Upper lobe of left lung (tissue), 6 donors: Measurements from ENCODE around the gene SCRN3. TPM values are rescaled to one million over a fixed set of nuclear protein-coding genes. Genes with fewer than 3 reads are reported as not detected.

Experiments used
- ATAC-seq, 2 donors: fragments of 200-7000 bp; cut with Tn5 transposase; one replicate each; pipeline ENCODE4 v1.9.1; 2022; ENCODE audit warnings: mild to moderate bottlenecking in 2 of 2, moderate library complexity in 2 of 2; ENCODE audit not compliant: low FRiP score in 2 of 2
- DNase-seq, 2 donors: peaks; one replicate each; pipeline ENCODE4 v3.0.0-alpha.2; 2019 to 2020
- H3K27ac ChIP-seq, 4 donors: fragments of 200-600 bp; sonication (generic); one replicate each; pipeline ENCODE4 v1.5.1; 2016 to 2019
- H3K27me3 ChIP-seq, 4 donors: fragments of 200-600 bp; sonication (generic); one replicate each; pipeline ENCODE4 v1.5.1; 2017 to 2019
- H3K36me3 ChIP-seq, 4 donors: fragments of 200-600 bp; sonication (generic); one replicate each; pipeline ENCODE4 v1.5.1; 2016 to 2019
- H3K4me1 ChIP-seq, 4 donors: fragments of 200-600 bp; sonication (generic); one replicate each; pipeline ENCODE4 v1.5.1; 2018 to 2019
- H3K4me3 ChIP-seq, 4 donors: fragments of 200-600 bp; sonication (generic); one replicate each; pipeline ENCODE4 v1.5.1; 2017 to 2019; ENCODE audit warnings: mild to moderate bottlenecking in 2 of 4, moderate library complexity in 1 of 4
- H3K9me3 ChIP-seq, 4 donors: fragments of 200-600 bp; sonication (generic); one replicate each; pipeline ENCODE4 v1.5.1; 2018 to 2019
- CTCF ChIP-seq, 6 experiments: fragments of 450-650 bp in 4 of 6; fragments of 200-600 bp in 2 of 6; sonication (generic) in 2 of 6; IDR thresholded peaks; one replicate each; pipeline ENCODE4 v1.5.1; 2016 to 2019; ENCODE audit warnings: antibody characterized with exemption in 6 of 6
- EP300 ChIP-seq, 4 donors: sonication (generic); formaldehyde crosslinking; IDR thresholded peaks; one replicate each; pipeline ENCODE4 v1.5.1; 2017; ENCODE audit warnings: antibody characterized with exemption in 4 of 4, control low read depth in 2 of 4
- POLR2A ChIP-seq, 4 donors: fragments of 450-650 bp; IDR thresholded peaks; one replicate each; pipeline ENCODE4 v1.5.1; 2016 to 2017; ENCODE audit warnings: antibody characterized with exemption in 4 of 4, mild to moderate bottlenecking in 2 of 4
- POLR2AphosphoS5 ChIP-seq, 2 donors: sonication (generic); formaldehyde crosslinking; IDR thresholded peaks; one replicate each; pipeline ENCODE4 v1.5.1; 2017; ENCODE audit warnings: antibody characterized with exemption in 2 of 2
- WGBS, 2 donors: methylation state at CpG; one replicate each; pipeline ENCODE4 v1.1.5; 2017 to 2018; 5-methylcytosine and 5-hydroxymethylcytosine counted together
- total RNA-seq, 6 donors: library from RNA; depleted of rRNA in 4 of 6; stranded (reverse); fragments of >200 nt in 4 of 6; gene quantifications; one replicate each; pipeline versions ENCODE4 v1.1.0 to v1.2.1, GENCODE V29; 2016 to 2021
- donor health status: DM: no; HTN: no; CAD: no; lungs with moderate emphysema.
- donor health status: DM: no; HTN: yes; CAD: no; lungs with severe emphysema.

SCRN3 gene
- total RNA-seq, 6 donors from 2014 or later, result 5.1 to 43.0 (median 21.7) TPM

DNA sequence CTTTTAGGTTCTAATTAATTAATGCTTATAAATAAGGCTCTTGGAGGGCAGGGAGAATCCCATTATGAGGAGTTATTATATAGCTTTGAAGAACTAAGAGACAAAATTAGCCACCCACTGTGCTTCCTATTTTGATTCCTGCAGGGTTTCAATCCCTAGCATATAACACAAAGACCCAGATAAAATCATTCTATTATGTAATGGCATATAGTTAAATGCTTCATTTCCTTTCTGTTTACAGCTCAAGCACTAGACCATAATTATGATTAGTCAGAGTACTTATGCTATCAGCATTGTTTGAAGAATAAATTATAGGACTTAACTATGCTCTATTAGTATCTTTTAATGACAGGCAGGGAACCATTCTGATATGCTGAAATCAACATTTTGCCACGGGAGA lies 82.2 kb downstream of the SCRN3 start:
- DNase-seq, result no peak
- ATAC-seq, result no peak
- H3K4me1 ChIP-seq, result no peaks in the 10 kb centered on the region
- no peak for TF ChIP-seq POLR2AphosphoS5 (IDR thresholded peaks at IDR 0.05)
- TF ChIP-seq CTCF (IDR thresholded peaks at IDR 0.05), result no peak
- no peak for TF ChIP-seq POLR2A (IDR thresholded peaks at IDR 0.05)
- no peak for TF ChIP-seq EP300 (IDR thresholded peaks at IDR 0.05)
- WGBS, 2 donors, result 86 to 95% methylated on average over 1 of the region's 1 CpG
- no peaks in the 10 kb centered on the region for H3K36me3 ChIP-seq
- no peak overlapping the region for H3K4me3 ChIP-seq
- no peaks in the 10 kb centered on the region for H3K27me3 ChIP-seq
- no peak overlapping the region for H3K27ac ChIP-seq
- no peaks in the 10 kb centered on the region for H3K9me3 ChIP-seq

Other genes starting within 250 kb of the SCRN3 start
- gene OLA1, start 147.2 kb upstream of the SCRN3 start, total RNA-seq, result 10 to 100 TPM; 16.5 to 52.2 (median 42.0) TPM
- not detected for gene SP9, start 60.8 kb upstream of the SCRN3 start, total RNA-seq
- 1 to 10 TPM; 2.2 to 7.5 (median 3.6) TPM for gene GPR155, start 91.3 kb downstream of the SCRN3 start, total RNA-seq
- 10 to 100 TPM; 25.1 to 79.0 (median 48.9) TPM for gene WIPF1, start 202.1 kb downstream of the SCRN3 start, total RNA-seq